C4-2B (cell line): ENCODE results near the gene ADAM12.

Experiments
- CTCF ChIP-seq: fragments of 450-650 bp; conservative IDR thresholded peaks from 2 replicates; pipeline ENCODE4 v1.5.1; 2017; ENCODE audit warnings: mild to moderate bottlenecking
- ZFX ChIP-seq: fragments of 450-650 bp; IDR thresholded peaks from 2 replicates; pipeline ENCODE4 v1.6.1; 2017

GRCh38 chr10:126251778-126252407 is 136.4 kb downstream of the ADAM12 start:
- TF ChIP-seq CTCF (no peak), ZFX (no peak)
